NCI-H2227 (cell line): ENCODE measurements around the gene ST6GALNAC2.

Source experiments
- DNase-seq: peaks from one replicate; lab custom pipeline; 2025; ENCODE audit not compliant: unreplicated experiment; lab: John Stamatoyannopoulos, UW

The ST6GALNAC2 gene

DNA sequence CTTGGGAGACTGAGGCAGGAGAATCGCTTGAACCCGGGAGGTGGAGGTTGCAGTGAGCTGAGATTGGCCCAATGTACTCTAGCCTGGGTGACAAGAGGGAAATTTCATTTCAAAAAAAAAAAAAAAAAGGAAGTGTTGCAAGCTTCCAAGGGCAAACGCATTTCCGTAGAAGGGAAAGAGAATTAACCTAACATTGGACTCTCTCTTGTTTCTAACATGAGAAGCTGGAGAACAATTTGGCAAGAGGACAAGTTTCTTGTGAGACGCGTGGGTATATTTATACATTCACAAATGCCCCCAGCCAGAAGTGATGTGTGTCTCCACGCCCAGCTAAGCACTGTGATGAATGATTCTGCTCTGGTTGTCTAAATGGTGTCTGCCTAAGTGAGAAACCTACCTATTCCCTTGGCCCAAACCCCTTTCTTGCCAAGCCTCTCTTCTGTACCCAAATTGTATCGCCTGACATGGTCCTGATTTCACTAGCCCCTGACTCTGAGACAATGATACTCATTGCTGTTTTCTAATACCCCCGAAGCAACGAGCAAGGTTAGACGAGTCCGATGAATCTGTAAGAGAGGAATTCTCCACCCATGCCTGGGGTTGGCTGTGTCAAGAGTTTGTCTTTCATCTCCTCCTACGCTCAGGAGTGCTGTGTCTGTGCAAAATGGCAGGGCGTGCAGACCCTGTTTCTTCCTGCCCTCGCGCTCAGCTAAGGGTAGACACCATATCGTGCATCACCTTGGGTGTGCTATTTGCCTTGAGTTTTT is 14.2 kb upstream of the ST6GALNAC2 start:
- no peak for DNase-seq

DNA sequence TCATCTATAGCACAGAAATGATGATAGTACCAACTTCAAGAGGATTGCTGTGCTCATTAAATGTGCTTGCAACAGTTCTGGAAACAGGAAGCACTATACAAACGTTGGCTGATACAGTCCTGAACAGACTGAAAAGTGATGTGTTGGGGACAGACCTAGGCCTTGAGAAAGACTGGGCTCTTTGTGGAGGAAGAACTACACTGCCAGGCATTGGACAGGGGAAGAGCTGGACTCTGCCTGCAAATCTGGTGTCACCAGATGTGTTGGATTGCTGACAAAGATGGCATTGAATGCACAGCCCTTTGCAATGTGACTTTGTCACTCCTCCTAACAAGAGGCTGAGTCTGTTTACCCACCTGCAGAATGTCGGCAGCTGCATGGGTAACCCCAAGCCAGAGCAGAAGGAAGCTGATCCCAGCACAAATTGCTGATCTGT is 12.4 kb upstream of the ST6GALNAC2 start:
- no peak for DNase-seq

DNA sequence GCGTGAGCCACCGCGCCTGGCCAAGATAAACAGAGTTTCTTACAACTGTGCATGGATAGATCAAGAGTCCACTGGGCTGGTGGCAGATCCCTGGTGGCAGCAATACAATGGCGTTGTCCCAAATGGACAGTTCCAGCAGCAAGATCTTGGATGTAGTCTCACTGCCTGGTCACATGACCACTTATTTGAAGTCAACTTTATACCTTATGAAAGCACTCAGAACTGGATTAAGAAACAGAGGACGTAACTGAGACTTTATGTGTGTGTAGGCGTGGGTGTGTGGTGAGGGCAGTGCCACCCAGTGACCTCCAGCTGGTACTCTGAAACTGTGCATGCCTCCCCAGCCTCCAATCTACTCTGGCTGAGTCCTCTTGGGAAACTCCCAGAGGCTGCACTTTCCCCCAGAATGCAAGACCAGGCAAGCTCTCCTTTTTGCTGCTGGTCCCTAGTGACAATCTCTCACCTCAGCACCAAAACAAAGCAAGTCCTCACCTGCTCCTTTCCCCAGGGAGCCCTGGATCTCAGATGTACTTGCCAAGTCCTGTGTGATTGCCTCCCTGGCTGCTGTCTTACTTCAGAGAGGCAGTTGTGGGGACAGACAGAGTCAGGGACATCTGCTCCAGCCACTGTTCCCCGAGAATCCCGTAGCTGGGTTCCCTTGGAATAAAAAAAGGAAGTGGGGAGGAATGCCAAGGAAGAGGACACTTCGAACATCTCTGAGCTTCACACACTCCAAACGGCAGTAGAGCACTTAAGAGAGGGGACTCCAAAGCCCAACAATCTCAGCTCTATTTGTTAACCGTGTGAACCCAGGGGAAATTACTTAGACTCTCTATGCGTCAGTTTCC is 11.7 kb upstream of the ST6GALNAC2 start:
- DNase-seq: no peak

- no peak for DNase-seq
Observed at GRCh38 chr17:76594690-76595089, 9.0 kb upstream of the ST6GALNAC2 start.

GRCh38 chr17:76593959-76594358 is 8.3 kb upstream of the ST6GALNAC2 start:
- DNase-seq: peak; percentile 36

- DNase-seq: peak; percentile 53
Observed at GRCh38 chr17:76593384-76593826, 7.7 kb upstream of the ST6GALNAC2 start.

DNA sequence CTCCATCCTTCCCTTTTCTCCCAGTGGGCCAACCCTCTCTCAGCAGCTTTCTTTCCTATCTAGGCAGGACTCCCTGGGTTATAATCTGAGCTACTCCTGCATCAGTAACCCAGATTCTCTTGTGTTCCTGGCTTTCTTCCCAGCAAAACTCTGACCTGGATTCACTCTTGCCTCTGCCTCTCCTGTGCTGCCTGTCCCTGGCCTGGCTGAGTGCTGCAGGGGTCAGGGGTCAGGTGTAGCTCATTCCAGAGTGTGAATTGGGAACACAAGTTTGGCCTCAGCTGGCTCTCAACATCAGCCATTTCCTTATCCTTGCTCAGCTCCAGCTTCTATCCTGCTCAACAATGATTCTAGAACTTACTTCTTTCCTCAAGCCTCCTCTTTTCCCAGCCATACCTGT is 2.5 kb upstream of the ST6GALNAC2 start:
- no peak for DNase-seq

DNA sequence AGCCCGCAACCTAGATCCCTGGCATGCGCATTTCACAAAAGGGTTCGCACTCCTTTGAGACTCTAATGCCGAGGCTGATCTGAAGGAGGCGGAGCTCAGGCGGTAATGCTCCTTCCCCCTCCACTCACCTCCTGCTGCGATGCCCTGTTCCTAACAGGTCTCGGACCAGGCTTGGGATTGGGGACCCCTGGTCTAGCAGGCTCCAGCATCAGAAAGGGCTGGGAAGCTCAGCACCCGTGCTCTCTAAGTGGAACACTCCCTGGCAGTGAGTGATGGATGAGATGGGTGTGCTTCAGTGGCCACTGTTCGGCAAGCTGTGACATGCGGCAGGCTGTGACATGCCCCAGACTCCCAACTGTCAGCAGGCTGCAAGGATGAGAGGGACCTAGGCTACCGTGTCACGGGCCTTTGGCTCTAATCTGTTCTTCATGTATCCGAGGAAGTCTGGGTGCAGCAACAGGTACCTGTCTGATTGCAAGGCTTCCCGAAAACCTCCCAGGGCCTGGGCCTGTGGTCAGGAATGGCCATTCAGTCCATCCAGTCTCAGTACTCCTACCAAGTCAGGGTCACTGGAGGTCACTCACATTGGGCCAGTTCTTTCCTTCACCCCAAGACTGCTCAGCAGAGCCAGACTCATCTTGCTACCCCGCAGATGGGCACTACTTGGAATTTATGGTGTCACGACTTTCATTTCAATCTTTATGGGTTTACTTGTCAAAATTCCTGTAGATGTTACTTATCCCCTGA is 1.3 kb upstream of the ST6GALNAC2 start:
- DNase-seq: peak; percentile 40

- DNase-seq: peak; percentile 19
Observed at GRCh38 chr17:76585033-76585648, 519 bp downstream of the ST6GALNAC2 start.

DNA sequence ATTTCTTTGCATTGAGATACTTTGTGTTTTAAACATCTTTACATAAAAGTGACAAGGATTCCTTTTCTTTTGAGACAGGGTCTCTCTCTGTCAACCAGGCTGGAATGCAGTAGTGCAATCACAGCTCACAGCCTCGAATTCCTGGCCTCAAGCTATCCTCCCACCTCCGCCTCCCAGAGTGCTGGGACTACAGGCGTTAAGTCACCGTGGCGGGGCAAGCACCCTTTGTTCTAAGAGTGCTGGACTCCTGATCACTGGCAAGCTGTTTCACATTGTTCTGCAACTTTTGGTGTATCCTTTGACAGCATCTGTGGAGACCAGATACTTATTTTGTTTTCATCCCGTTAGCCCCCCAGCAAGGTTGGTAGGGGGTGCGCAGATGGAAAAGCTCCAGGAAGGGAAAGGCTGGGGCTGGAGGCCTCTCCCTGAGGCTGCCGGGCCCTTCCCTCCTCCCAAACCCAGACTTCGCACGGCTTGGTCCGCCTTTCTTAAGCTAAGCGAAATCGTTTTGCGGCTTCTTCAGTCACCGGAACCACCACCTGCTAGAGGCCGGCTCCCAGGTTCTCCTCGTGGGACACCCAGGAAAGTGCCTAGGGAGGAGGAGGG is 1.1 kb downstream of the ST6GALNAC2 start:
- no peak for DNase-seq

DNA sequence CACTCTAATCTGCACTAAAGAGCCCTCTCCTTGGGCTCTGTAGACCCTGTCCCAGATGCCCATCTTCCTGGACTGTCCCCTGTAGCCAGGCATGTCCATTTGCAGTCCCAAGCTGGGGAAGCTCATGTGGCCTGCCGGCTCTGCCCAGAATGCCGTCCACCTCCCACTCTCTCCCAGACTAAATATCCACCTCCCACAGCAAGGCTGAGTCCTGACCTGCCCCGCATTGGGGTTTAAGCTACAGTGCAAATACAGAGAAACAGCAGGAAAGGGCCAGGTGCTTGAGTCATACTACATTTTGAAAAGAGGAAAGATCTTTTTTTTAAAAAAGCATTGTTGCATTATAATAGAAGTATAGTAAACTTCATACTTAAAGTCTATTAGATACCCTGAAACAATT is 3.0 kb downstream of the ST6GALNAC2 start:
- DNase-seq: no peak

GRCh38 chr17:76581515-76581914 is 4.1 kb downstream of the ST6GALNAC2 start:
- no peak for DNase-seq

DNA sequence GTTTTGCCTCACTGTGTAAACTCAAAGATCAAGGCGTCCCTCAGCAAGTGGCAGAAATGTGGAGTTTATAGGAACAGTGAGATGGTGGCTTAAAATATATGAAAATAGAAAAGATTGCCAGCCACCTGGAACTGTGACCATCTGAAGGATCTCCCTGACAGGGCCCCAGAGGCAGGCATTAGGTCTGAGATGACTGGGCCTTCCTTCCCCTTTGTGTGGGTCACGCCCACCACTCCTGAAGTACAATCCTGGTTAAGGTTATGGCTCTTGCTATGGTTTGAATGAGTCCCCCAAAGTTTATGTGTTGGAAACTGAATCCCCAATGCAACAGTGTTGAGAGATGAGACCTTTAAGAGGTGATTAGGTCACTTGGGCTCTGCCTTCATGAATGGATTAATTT is 6.4 kb downstream of the ST6GALNAC2 start:
- no peak for DNase-seq

- no peak for DNase-seq
Observed at GRCh38 chr17:76578376-76578775, 7.3 kb downstream of the ST6GALNAC2 start.

GRCh38 chr17:76577876-76578275 is 7.8 kb downstream of the ST6GALNAC2 start:
- DNase-seq: no peak

DNA sequence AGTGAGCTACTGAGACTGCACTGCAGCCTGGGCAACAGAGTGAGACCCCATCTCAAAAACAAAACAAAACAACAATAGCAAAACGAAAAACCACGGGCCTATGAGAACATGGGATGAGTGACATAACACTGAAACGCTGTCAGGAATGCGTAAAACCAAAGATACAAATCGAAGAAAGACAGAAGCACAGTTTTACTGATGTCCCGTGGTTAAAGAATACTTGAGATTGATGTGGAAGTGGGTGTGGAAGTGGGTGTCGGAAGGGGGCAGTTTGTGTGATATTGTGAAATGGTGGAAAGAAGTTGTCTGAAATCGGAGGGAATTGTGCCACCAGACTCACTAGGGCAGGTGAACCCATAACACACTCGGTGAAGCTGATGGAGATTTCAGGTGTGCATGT is 9.5 kb downstream of the ST6GALNAC2 start:
- DNase-seq: no peak

- DNase-seq: no peak
Observed at GRCh38 chr17:76575570-76575969, 10.1 kb downstream of the ST6GALNAC2 start.

DNA sequence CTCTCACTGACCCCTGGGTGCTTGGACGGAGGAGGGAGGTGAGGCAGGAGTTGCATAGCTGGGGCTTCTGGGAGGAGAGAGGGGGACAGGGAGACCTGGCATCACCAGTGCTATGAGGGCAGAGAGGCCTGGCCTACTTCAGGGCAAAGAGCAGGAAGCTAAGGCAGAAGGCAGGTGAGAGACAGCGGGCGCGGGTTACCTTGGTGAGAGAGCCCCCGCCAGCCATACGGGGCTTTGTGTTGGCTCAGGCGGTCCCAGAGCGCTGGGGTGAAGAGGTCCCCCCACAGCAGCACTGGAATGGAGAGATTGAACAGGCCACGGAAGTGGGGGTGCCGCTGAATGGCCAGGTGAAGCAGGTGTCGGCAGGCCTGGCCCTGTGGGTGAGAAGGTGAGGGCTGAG is 11.5 kb downstream of the ST6GALNAC2 start:
- DNase-seq: no peak

- DNase-seq: no peak
Observed at GRCh38 chr17:76573096-76573495, 12.6 kb downstream of the ST6GALNAC2 start.

- DNase-seq: no peak
Observed at GRCh38 chr17:76572201-76572910, 13.3 kb downstream of the ST6GALNAC2 start.
